ENCODE data around the gene KLF6.

DNA sequence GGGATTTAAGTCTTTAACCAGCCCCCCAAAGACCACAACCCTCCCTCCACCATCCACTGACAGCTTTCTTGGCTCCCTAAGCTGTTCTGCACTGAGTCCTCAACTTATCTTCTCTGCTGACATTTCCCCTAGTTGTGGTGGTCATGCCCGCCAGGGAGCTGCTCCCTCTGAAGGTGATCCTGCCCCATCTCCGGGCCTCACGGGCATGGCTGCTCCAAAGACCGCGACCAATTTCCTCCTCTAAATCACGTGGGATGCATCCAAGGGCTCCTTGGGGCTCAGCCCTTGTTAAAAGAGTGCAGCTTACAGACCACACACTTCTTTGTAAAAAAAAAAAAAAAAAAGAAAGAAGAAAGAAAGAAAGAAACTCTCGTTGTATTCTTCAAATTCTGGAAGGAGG is 27.1 kb upstream of the KLF6 start:
- TF ChIP-seq CTCF (conservative IDR thresholded peaks at IDR 0.05; ENCODE audit: low read depth, low read length) (no peak), EZH2 (IDR thresholded peaks at IDR 0.05; ENCODE audit: borderline replicate concordance, low read depth, low read length, poor library complexity, severe bottlenecking) (no peak)

All from A673 (cell line).